HepG2 (cell line): ENCODE data around the gene MYO1E. TPM values are rescaled to one million over a fixed set of nuclear protein-coding genes. Genes with fewer than 3 reads are reported as not detected.

Experiments
- CCAR2 ChIP-seq: fragments of 200-400 bp; formaldehyde crosslinking; optimal IDR thresholded peaks from 2 replicates; pipeline ENCODE3; 2018; ENCODE audit warnings: low read depth, mild to moderate bottlenecking, low read length, moderate library complexity
- GMEB1 ChIP-seq: sonication (generic); formaldehyde crosslinking; IDR thresholded peaks from 2 replicates; pipeline ENCODE4 v1.5.1; 2020; ENCODE audit warnings: missing genetic modification reagents, mild to moderate bottlenecking, borderline replicate concordance
- HBP1 ChIP-seq: IDR thresholded peaks from 2 replicates; pipeline ENCODE4 v1.6.1; 2016; ENCODE audit warnings: low read depth, control low read depth
- HMGXB3 ChIP-seq: sonication (generic); formaldehyde crosslinking; IDR thresholded peaks from 2 replicates; pipeline ENCODE4 v1.4.0; 2020; ENCODE audit warnings: missing genetic modification reagents, borderline replicate concordance
- MED13 ChIP-seq: sonication (generic); formaldehyde crosslinking; IDR thresholded peaks from 2 replicates; pipeline ENCODE4 v1.5.0; 2020; ENCODE audit warnings: missing genetic modification reagents
- NFE2L2 ChIP-seq: fragments of 150-350 bp; IDR thresholded peaks from 2 replicates; pipeline ENCODE4 v1.6.1; 2014; ENCODE audit warnings: low read length
- SKI ChIP-seq: fragments of 450-650 bp; IDR thresholded peaks from one replicate; pipeline ENCODE4 v1.6.1; 2018; ENCODE audit warnings: mild to moderate bottlenecking; ENCODE audit not compliant: partially characterized antibody
- SKIL ChIP-seq: sonication (generic); formaldehyde crosslinking; IDR thresholded peaks from 2 replicates; pipeline ENCODE4 v1.8.0; 2022; ENCODE audit warnings: missing genetic modification reagents, mild to moderate bottlenecking, moderate library complexity, borderline replicate concordance
- SRF ChIP-seq: IDR thresholded peaks from 2 replicates; pipeline ENCODE4 v1.6.1; 2011; ENCODE audit warnings: mild to moderate bottlenecking, low read depth, low read length, moderate library complexity
- ZGPAT ChIP-seq: IDR thresholded peaks from 2 replicates; pipeline ENCODE4 v1.6.1; 2016; ENCODE audit warnings: mild to moderate bottlenecking
- ZNF34 ChIP-seq: sonication (generic); formaldehyde crosslinking; IDR thresholded peaks from 2 replicates; pipeline ENCODE4 v1.4.0; 2020; ENCODE audit warnings: mild to moderate bottlenecking, missing genetic modification reagents, borderline replicate concordance
- ZNF615 ChIP-seq: sonication (generic); formaldehyde crosslinking; IDR thresholded peaks from 2 replicates; pipeline ENCODE4 v1.5.0; 2020; ENCODE audit warnings: mild to moderate bottlenecking, missing genetic modification reagents, borderline replicate concordance
- ZNF7 ChIP-seq: IDR thresholded peaks from 2 replicates; pipeline ENCODE4 v1.6.1; 2016; ENCODE audit warnings: missing biosample characterization, missing genetic modification reagents
- ZSCAN9 ChIP-seq: IDR thresholded peaks from 2 replicates; pipeline ENCODE4 v1.6.1; 2016; ENCODE audit warnings: borderline replicate concordance
- polyA plus RNA-seq, 8 experiments: library from polyadenylated mRNA; depleted of rRNA in 3 of 8; stranded (reverse) in 7 of 8; unstranded in 1 of 8; fragments of >200 nt; fragmentation: Illumina TruSeq in 4 of 8; extraction: Trizol in 4 of 8; gene quantifications; 2 replicates each; pipeline versions ENCODE4 v1.2.1 to v1.2.3, GENCODE V29; 2011 to 2016; ENCODE audit warnings: low read depth in 4 of 8, missing spikeins in 1 of 8, mixed read lengths in 1 of 8; ENCODE audit not compliant: insufficient read depth in 1 of 8
- total RNA-seq, 5 experiments: library from RNA; depleted of rRNA; stranded (reverse); fragments of >200 nt; fragmentation: Illumina TruSeq; extraction: Trizol; gene quantifications; 2 replicates each; pipeline ENCODE4 v1.2.3, GENCODE V29; 2016; ENCODE audit warnings: low read depth in 1 of 5

Gene MYO1E
- total and polyA plus RNA-seq, 2 of the 13 experiments (the other 11 are each of a cell fraction or from before 2014, with no cell fraction given) = 15.7 to 25.1 TPM

GRCh38 chr15:59276225-59277178 is 96.2 kb downstream of the MYO1E start (continued):
- TF ChIP-seq HMGXB3 (CRISPR knock-in tag) (peak; percentile 34; the same call in 1 of the 2 replicates), SKIL (CRISPR knock-in tag) (peak; percentile 78), ZSCAN9 (peak; percentile 77), SRF (peak; percentile 77; the same call in 1 of the 2 replicates), CCAR2 (peak; percentile 47), HBP1 (CRISPR knock-in tag) (peak; percentile 53; the same call in 1 of the 2 replicates), ZGPAT (CRISPR knock-in tag) (peak; percentile 96), SKI (peak; percentile 57), GMEB1 (peak; percentile 45; the same call in 1 of the 2 replicates), MED13 (CRISPR knock-in tag) (peak; percentile 58; the same call in 1 of the 2 replicates), ZNF615 (no peak), ZNF7 (CRISPR knock-in tag) (peak; percentile 7; the same call in 1 of the 2 replicates), ZNF34 (CRISPR knock-in tag) (0 out of 2 replicates have a peak, but pooled peaks have one; percentile 26), NFE2L2 (peak; percentile 76; the same call in 1 of the 2 replicates)
